ENCODE results near the gene ADGRD1. TPM values are rescaled to one million over a fixed set of nuclear protein-coding genes. Genes with fewer than 3 reads are reported as not detected.

The ADGRD1 gene
- total RNA-seq, 1 donor from 2014 or later: 11.6 TPM

GRCh38 chr12:131141514-131141913 lies 187.8 kb downstream of the ADGRD1 start:
- DNase-seq (ENCODE audit: low spot score) (no peak), ATAC-seq (no peak)

GRCh38 chr12:131142891-131143657 lies 189.4 kb downstream of the ADGRD1 start:
- DNase-seq (ENCODE audit: low spot score): no peak
- no peak for ATAC-seq

- DNase-seq (ENCODE audit: low spot score): no peak
- ATAC-seq: no peak
Observed at GRCh38 chr12:131146173-131146675, 192.5 kb downstream of the ADGRD1 start.

GRCh38 chr12:131147293-131147692 lies 193.6 kb downstream of the ADGRD1 start:
- DNase-seq (ENCODE audit: low spot score) (no peak), ATAC-seq (no peak)

- no peak for ATAC-seq
- no peak for DNase-seq (ENCODE audit: low spot score)
Observed at GRCh38 chr12:131147894-131148293, 194.2 kb downstream of the ADGRD1 start.

- DNase-seq (ENCODE audit: low spot score) (no peak), ATAC-seq (no peak)
Observed at GRCh38 chr12:131151558-131152345, 198.0 kb downstream of the ADGRD1 start.

GRCh38 chr12:131152587-131152986 lies 198.9 kb downstream of the ADGRD1 start:
- ATAC-seq (no peak), DNase-seq (ENCODE audit: low spot score) (no peak)

- DNase-seq (ENCODE audit: low spot score) (no peak), ATAC-seq (no peak)
Observed at GRCh38 chr12:131153016-131153415, 199.3 kb downstream of the ADGRD1 start.

GRCh38 chr12:131153956-131154355 lies 200.2 kb downstream of the ADGRD1 start:
- ATAC-seq (no peak), DNase-seq (ENCODE audit: low spot score) (no peak)

GRCh38 chr12:131155131-131155530 lies 201.4 kb downstream of the ADGRD1 start:
- DNase-seq (ENCODE audit: low spot score) (no peak), ATAC-seq (no peak)

- DNase-seq (ENCODE audit: low spot score) (no peak), ATAC-seq (no peak)
Observed at GRCh38 chr12:131157743-131158142, 204.0 kb downstream of the ADGRD1 start.

- ATAC-seq (no peak), DNase-seq (ENCODE audit: low spot score) (no peak)
Observed at GRCh38 chr12:131159660-131160059, 206.0 kb downstream of the ADGRD1 start.

- no peak for DNase-seq (ENCODE audit: low spot score)
- no peak for ATAC-seq
Observed at GRCh38 chr12:131162113-131162512, 208.4 kb downstream of the ADGRD1 start.

- DNase-seq (ENCODE audit: low spot score) (no peak), ATAC-seq (no peak)
Observed at GRCh38 chr12:131163189-131163738, 209.6 kb downstream of the ADGRD1 start.

GRCh38 chr12:131164096-131164872 lies 210.6 kb downstream of the ADGRD1 start:
- no peak for DNase-seq (ENCODE audit: low spot score)
- ATAC-seq: no peak

GRCh38 chr12:131166717-131167116 lies 213.0 kb downstream of the ADGRD1 start:
- DNase-seq (ENCODE audit: low spot score) (no peak), ATAC-seq (no peak)

GRCh38 chr12:131167334-131167733 lies 213.6 kb downstream of the ADGRD1 start:
- DNase-seq (ENCODE audit: low spot score) (no peak), ATAC-seq (no peak)

GRCh38 chr12:131171029-131171428 lies 217.3 kb downstream of the ADGRD1 start:
- ATAC-seq (no peak), DNase-seq (ENCODE audit: low spot score) (no peak)

- DNase-seq (ENCODE audit: low spot score): no peak
- no peak for ATAC-seq
Observed at GRCh38 chr12:131174901-131175300, 221.2 kb downstream of the ADGRD1 start.

GRCh38 chr12:131176266-131176665 lies 222.6 kb downstream of the ADGRD1 start:
- ATAC-seq (no peak), DNase-seq (ENCODE audit: low spot score) (no peak)

GRCh38 chr12:131176926-131177325 lies 223.2 kb downstream of the ADGRD1 start:
- ATAC-seq (no peak), DNase-seq (ENCODE audit: low spot score) (no peak)
